MG63 (cell line): ENCODE data around the gene RBM22. TPM values are rescaled to one million over a fixed set of nuclear protein-coding genes. Genes with fewer than 3 reads are reported as not detected.

ENCODE experiments used
- DNase-seq: peaks from one replicate; pipeline ENCODE4 v3.0.0-alpha.2; 2020
- H3K27me3 ChIP-seq: fragments of 250-450 bp; sonication (Bioruptor Pico); 2 replicates; pipeline ENCODE4 v1.5.1; 2020; ENCODE audit warnings: mild to moderate bottlenecking, moderate library complexity
- H3K36me3 ChIP-seq: fragments of 250-450 bp; sonication (Bioruptor Pico); 2 replicates; pipeline ENCODE4 v1.5.1; 2020; ENCODE audit warnings: mild to moderate bottlenecking, moderate library complexity
- H3K4me3 ChIP-seq: fragments of 250-450 bp; sonication (Bioruptor Pico); 2 replicates; pipeline ENCODE4 v1.5.1; 2020; ENCODE audit warnings: mild to moderate bottlenecking, moderate library complexity
- H3K9me3 ChIP-seq: fragments of 250-450 bp; sonication (Bioruptor Pico); 2 replicates; pipeline ENCODE4 v1.5.1; 2020; ENCODE audit warnings: mild to moderate bottlenecking, moderate library complexity
- total RNA-seq: library from RNA; depleted of rRNA; stranded (reverse); fragments of >200 nt; shearing (Covaris generic); gene quantifications from 2 replicates; pipeline ENCODE4 v1.2.3, GENCODE V29; 2014; ENCODE audit warnings: low replicate concordance; rRNA removed

The RBM22 gene
- total RNA-seq, 1 experiment from 2014 or later = 62.2 TPM

DNA sequence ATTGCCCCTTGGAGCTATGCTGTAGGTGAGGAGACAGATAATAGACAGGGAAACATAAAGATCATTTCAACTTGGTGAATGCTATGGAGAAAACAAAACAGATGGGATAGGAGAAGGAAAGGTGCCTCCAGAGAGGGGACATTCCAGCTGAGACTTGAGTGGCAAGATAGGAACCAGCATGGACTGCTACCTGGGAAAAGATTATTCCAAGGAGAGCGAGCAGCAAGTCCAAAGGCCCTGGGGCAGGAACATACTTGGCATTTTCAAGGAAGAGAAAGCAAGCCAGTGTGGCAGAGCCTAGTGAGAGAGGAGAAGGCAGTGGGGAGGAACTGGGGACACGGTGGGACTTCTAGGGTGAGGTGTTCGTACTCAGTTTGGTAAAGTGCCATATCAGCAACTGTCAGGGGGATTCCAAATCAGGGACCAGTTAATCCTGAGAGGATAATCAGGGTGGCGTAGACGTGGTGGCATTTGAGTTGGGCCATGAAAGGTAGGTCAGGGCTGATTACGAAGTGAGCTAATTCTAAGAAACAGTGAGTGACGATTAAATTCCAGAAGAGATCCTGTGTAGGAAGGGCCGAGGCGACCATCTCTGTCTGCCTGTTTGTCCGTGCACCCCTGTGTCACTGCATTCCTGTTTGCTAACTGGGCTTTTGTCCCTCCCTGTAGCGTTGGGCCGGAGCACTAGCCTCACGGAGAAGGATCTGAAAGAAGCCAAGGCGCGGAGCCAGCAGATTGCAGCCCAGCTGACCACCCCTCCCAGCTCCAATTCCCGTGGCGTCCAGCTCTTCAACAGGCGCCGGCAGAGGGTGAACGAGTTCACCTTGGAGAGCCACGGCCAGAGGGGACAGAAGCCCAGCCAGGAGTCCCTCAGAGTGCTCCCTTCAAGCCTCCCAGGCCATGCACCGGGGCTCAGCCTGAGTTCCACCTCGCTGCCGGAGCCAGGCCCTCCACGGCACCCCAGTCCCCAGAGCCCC, 53.3 kb downstream of the RBM22 start:
- no peaks in the 10 kb centered on the region for H3K27me3 ChIP-seq
- H3K9me3 ChIP-seq = no peaks in the 10 kb centered on the region
- no peak for DNase-seq
- H3K36me3 ChIP-seq = peaks cover 16% of the 10 kb centered on the region
- no peak overlapping the region for H3K4me3 ChIP-seq

DNA sequence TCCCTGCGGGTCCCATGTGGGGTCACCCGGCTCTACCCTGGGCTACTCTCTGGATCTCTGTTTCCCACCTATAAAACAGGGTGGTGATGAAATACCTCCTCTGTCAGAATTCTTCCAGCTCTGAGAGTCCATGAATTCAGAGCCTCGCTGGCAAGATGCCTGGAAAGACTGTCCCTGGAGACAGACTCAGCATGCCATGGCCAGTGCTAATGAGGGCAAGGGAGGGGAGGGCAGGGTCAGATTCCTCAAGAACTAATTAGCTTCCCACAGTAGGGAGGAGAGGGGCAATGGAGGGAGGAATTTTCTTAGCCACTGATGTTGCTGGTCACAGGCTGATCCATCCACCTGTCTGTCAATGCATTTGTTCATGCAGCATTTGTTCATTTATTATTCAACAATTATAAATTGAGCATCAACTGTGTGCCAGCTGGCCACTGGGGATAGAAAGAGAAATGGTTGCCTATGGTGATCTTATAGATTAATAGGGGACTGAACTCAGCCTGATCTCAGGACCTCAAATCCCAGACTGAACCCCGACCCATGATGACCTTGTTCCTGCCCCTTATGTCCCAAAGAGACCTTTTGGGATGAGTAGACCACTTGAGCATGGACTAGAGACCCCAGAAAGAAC, 55.7 kb downstream of the RBM22 start:
- H3K36me3 ChIP-seq = peaks cover 11% of the 10 kb centered on the region
- H3K27me3 ChIP-seq = no peaks in the 10 kb centered on the region
- no peaks in the 10 kb centered on the region for H3K9me3 ChIP-seq
- peak; percentile 79 for DNase-seq
- H3K4me3 ChIP-seq = no peak overlapping the region

DNA sequence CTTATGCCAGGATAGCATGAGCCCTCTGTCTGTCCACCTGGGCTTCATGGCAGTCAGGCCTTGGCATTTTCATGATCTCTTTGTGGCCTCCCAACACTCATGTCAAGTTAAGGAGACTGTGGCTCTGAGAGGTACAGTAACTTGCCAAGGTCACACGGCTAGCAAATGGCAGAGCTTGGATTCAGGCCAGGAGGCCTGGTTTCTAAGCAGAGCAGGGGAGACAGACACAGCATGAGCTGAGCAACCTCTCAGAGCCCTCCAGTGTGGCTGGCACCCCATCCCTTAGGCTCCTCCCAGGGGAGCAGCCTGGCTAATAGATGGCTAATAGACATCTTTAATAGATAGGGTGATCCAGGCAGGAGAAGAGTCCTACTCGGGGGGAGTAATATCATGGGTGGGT, 56.3 kb downstream of the RBM22 start:
- DNase-seq = no peak
- H3K9me3 ChIP-seq = no peaks in the 10 kb centered on the region
- H3K4me3 ChIP-seq = no peak overlapping the region
- H3K27me3 ChIP-seq = no peaks in the 10 kb centered on the region
- H3K36me3 ChIP-seq = peaks cover 4% of the 10 kb centered on the region

DNA sequence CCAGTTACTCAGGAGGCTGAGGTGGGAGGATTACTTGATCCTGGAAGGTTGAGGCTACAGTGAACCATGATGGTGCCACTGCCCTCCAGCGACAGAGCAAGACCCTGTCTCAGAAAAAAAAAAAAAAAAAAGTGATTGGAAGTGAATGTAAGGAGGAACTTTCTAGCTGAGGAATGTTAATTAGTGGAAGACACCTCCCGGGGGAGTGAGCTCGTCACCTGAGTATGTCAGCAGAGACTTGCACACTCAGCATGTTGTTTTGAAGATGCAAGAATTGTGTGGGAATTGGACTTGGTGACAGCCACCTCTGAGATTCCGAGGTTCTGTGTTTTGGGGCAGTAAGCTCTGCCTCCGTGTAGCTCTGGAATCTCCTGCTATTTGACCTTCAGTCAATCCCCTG, 56.8 kb downstream of the RBM22 start:
- no peaks in the 10 kb centered on the region for H3K9me3 ChIP-seq
- peaks cover 4% of the 10 kb centered on the region; the same call in 1 of the 2 replicates for H3K36me3 ChIP-seq
- no peaks in the 10 kb centered on the region for H3K27me3 ChIP-seq
- no peak overlapping the region for H3K4me3 ChIP-seq
- no peak for DNase-seq

DNA sequence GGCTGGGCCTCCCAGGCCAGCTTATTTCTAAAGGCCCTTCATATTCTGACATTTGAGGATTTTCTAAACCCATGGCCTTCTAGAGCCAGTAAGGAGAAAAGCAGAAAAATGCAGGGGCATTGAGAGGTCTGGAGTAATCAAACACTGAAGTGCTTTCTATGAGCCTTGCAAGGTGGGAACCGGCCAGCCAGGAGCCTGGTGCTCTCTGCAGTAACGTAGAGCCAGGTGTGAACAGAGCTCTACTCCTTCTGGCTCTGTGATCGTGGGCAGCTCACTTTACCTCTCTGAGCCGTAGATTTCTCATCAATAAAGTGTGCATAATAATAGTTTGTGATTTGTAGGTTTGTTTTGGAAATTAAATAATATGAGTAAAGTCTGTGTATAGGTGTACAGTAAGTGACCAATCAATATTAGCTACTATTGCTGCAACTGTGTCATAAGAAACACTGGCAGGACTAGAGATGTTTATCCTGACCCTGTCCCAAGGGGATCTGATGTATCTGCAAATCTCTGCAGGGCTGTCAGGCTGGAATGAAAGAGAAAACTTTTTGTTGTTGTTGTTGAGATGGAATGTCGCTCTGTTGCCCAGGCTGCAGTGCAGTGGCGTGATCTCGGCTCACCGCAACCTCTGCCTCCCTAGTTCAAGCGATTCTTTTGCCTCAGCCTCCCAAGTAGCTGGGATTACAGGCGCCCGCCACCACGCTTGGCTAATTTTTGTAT, 57.7 kb downstream of the RBM22 start:
- Histone ChIP-seq H3K4me3 (no peak overlapping the region), H3K27me3 (no peaks in the 10 kb centered on the region), H3K36me3 (no peaks in the 10 kb centered on the region), H3K9me3 (no peaks in the 10 kb centered on the region)
- DNase-seq = no peak

DNA sequence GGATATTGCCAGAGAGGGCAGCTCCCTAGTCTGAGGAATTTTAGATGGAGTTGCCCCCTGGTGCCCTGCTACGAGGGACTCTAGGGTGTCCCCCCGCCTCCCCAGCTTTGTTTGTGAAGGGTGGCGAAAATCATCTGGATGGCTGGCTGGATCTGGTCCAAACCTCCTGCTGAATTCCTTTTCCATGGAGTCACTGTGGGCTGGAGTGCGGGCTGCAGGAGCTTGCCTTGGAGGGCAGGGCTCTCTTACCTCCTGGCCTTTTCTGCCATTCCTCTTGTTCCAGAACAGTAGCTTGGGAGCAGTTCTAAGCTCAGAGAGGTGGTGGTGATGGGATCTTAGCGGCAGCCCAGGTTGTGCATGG, 58.3 kb downstream of the RBM22 start:
- H3K9me3 ChIP-seq = no peaks in the 10 kb centered on the region
- no peaks in the 10 kb centered on the region for H3K36me3 ChIP-seq
- H3K4me3 ChIP-seq = no peak overlapping the region
- H3K27me3 ChIP-seq = no peaks in the 10 kb centered on the region
- peak; percentile 89 for DNase-seq

DNA sequence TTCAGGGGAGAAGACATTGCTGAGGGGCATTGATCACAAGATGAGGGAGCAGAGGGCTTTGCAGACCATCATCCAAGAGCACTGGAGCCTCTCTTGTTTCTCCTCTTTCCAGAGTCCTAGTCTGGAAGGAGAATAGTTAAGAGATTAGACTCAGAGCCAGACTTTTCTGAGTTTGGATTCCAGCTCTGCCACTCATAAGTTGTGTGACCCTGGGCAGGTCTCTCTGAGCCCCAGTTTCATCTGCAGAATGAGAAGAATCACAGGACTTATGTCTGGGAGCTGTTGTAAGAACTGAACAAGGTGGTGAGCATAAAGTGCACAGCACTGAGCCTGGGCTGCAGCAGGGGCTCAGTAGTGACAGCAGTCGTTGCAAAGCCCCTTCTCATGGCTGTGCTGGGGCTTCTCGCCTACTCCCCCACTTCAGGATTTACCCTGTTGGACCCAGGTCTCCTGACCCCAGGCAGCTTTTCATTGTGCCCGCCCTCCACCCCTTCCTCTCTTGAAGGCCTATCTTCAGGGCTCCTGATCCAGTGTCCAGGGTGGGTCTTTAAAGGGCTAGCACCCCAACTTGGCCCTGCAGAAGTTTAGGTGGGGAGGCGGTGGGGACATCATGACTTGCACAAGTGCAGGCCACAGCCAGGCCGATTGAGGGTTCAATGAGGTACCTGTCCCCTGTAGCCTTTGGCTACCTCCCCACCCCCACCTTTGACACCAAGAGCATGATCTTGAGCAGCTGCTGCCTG, 58.9 kb downstream of the RBM22 start:
- H3K4me3 ChIP-seq = peak overlapping the region; percentile 15
- no peak for DNase-seq
- H3K9me3 ChIP-seq = no peaks in the 10 kb centered on the region
- H3K27me3 ChIP-seq = no peaks in the 10 kb centered on the region
- no peaks in the 10 kb centered on the region for H3K36me3 ChIP-seq

DNA sequence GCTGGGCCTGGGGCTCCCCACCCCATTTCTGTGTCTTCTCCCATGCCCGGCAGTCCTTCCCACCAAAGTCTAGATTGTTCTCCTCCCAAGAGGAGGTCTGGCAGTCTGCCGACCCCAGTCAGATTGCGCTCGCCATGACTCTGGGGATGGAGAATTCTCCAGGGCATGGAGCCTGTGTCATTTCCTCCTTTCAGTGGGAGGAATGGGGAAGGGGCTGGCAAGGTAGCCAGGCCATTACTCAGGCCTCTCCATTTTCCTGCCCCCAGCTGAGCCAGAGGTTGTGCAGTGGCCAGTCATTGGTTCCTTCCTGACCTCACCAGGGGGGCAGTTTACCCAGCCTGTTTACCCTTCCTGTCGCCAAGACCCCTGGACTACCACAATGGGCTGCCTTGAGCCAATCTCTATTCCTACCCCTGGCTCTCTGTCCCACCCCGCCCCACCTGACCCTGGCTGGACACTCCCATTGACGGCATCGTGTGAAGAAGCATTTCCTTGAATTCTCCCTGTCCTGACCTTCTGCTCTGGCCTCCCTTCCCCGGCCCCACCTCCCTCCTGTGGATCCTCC, 59.8 kb downstream of the RBM22 start:
- H3K9me3 ChIP-seq = no peaks in the 10 kb centered on the region
- no peaks in the 10 kb centered on the region for H3K27me3 ChIP-seq
- H3K4me3 ChIP-seq = peak overlapping the region; percentile 15
- peak; percentile 99 for DNase-seq
- no peaks in the 10 kb centered on the region for H3K36me3 ChIP-seq

Other genes starting within 250 kb of the RBM22 start
- 101 and 142 TPM in 2 replicates for gene NDST1, start 192.9 kb downstream of the RBM22 start, total RNA-seq
- 1.2 and 4.6 TPM in 2 replicates for gene SYNPO, start 60.4 kb downstream of the RBM22 start, total RNA-seq
- gene MYOZ3, start 39.8 kb downstream of the RBM22 start, total RNA-seq = 0.03 TPM in 1 of 2 replicates, not detected in the other
- gene DCTN4, start 58.0 kb upstream of the RBM22 start, total RNA-seq = 60.8 and 73.5 TPM in 2 replicates
- gene SMIM3, start 77.7 kb upstream of the RBM22 start, total RNA-seq = 85.3 and 98.3 TPM in 2 replicates
- 9.3 TPM in 1 of 2 replicates, not detected in the other for gene IRGM, start 145.5 kb upstream of the RBM22 start, total RNA-seq
- gene ZNF300, start 203.9 kb upstream of the RBM22 start, total RNA-seq = not detected in 2 replicates